ENCODE measurements around the gene NELL2. TPM values are rescaled to one million over a fixed set of nuclear protein-coding genes. Genes with fewer than 3 reads are reported as not detected.

NELL2 gene
- total and polyA plus RNA-seq, 4 donors = 0.09 to 0.42 (median 0.17) TPM; not detected in 1

DNA sequence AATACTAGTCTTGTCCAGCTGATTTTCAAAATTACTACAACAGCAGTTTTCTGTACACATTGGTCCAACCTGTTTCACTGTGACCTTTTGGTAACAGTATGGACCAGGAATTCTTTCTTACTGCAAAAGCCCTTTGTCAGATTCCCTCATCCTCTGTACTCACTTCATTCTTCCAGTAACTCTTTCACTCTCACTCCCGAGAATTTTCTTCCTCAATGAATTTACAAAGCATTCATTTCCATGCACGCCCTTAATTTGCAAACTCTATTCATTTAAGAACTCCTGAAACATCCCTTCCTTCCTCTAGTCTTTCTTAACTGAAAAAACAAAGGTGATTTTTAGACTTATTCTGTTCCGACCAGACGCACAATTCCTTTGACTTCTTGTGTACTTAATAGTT is 238.2 kb downstream of the NELL2 start:
- Histone ChIP-seq H3K4me3 (ENCODE audit: low read depth in 1 of 3, low read length in 3 of 3) (no peak overlapping the region), H3K27ac (ENCODE audit: low read depth in 1 of 2, low read length in 2 of 2) (no peak overlapping the region), H3K4me1 (ENCODE audit: control insufficient read depth in 4 of 4, insufficient read depth in 4 of 4, low read length in 3 of 4) (no peaks in the 10 kb centered on the region), H3K36me3 (ENCODE audit: control insufficient read depth in 4 of 4, insufficient read depth in 3 of 4, low read depth in 1 of 4, low read length in 3 of 4) (no peaks in the 10 kb centered on the region), H3K9ac (ENCODE audit: low read depth in 1 of 2, low read length in 2 of 2) (no peak overlapping the region), H3K27me3 (ENCODE audit: control insufficient read depth in 4 of 4, insufficient read depth in 4 of 4, low read length in 3 of 4) (no peaks in the 10 kb centered on the region), H3K9me3 (ENCODE audit: control insufficient read depth in 4 of 4, low read length in 3 of 4) (no peaks in the 10 kb centered on the region)
- TF ChIP-seq, protein P1, sequence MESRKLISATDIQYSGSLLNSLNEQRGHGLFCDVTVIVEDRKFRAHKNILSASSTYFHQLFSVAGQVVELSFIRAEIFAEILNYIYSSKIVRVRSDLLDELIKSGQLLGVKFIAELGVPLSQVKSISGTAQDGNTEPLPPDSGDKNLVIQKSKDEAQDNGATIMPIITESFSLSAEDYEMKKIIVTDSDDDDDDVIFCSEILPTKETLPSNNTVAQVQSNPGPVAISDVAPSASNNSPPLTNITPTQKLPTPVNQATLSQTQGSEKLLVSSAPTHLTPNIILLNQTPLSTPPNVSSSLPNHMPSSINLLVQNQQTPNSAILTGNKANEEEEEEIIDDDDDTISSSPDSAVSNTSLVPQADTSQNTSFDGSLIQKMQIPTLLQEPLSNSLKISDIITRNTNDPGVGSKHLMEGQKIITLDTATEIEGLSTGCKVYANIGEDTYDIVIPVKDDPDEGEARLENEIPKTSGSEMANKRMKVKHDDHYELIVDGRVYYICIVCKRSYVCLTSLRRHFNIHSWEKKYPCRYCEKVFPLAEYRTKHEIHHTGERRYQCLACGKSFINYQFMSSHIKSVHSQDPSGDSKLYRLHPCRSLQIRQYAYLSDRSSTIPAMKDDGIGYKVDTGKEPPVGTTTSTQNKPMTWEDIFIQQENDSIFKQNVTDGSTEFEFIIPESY (IDR thresholded peaks at IDR 0.05) = no peak
- no peak for TF ChIP-seq TAF1 (conservative IDR thresholded peaks at IDR 0.05)
- TF ChIP-seq SP1 (IDR thresholded peaks at IDR 0.05) = no peak
- TF ChIP-seq HNF4A (conservative IDR thresholded peaks at IDR 0.05) = no peak
- TF ChIP-seq FOXA2 (IDR thresholded peaks at IDR 0.05) = no peak
- TF ChIP-seq YY1 (IDR thresholded peaks at IDR 0.05) = no peak
- no peak for TF ChIP-seq NR2F2 (IDR thresholded peaks at IDR 0.05)
- WGBS = 71% methylated on average over 4 of the region's 4 CpGs
- no peak for DNase-seq (ENCODE audit: low spot score)

DNA sequence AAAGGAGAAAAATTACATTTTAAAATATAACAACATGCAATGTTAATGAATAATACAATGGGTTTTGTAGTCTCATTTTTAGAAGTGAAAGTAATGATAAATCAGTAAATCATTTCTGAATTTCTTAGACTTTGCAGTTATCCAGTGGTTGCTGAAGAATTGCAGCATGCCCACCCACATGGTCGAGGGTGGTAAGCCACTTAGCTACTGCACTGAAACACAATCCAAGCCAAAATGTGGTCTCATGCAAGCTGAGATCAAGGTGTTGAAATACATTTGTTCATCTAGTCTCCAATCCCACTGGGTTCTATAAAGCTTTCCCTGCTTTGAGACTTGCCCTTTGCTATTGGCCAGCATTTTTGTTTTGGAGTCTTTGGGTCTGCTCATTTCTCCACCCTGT is 247.9 kb downstream of the NELL2 start:
- Histone ChIP-seq H3K9me3 (ENCODE audit: control insufficient read depth in 4 of 4, low read length in 3 of 4) (no peaks in the 10 kb centered on the region), H3K36me3 (ENCODE audit: control insufficient read depth in 4 of 4, insufficient read depth in 3 of 4, low read depth in 1 of 4, low read length in 3 of 4) (no peaks in the 10 kb centered on the region), H3K4me3 (ENCODE audit: low read depth in 1 of 3, low read length in 3 of 3) (no peak overlapping the region), H3K27me3 (ENCODE audit: control insufficient read depth in 4 of 4, insufficient read depth in 4 of 4, low read length in 3 of 4) (no peaks in the 10 kb centered on the region), H3K9ac (ENCODE audit: low read depth in 1 of 2, low read length in 2 of 2) (no peak overlapping the region), H3K4me1 (ENCODE audit: control insufficient read depth in 4 of 4, insufficient read depth in 4 of 4, low read length in 3 of 4) (no peaks in the 10 kb centered on the region), H3K27ac (ENCODE audit: low read depth in 1 of 2, low read length in 2 of 2) (no peak overlapping the region)
- WGBS = 56% methylated on average over 1 of the region's 1 CpG
- DNase-seq (ENCODE audit: low spot score) = no peak
- no peak for TF ChIP-seq NR2F2 (IDR thresholded peaks at IDR 0.05)
- TF ChIP-seq RXRA (IDR thresholded peaks at IDR 0.05) = no peak
- TF ChIP-seq RAD21 (IDR thresholded peaks at IDR 0.05) = no peak
- TF ChIP-seq, protein P1 (IDR thresholded peaks at IDR 0.05) = no peak
- TF ChIP-seq HNF4G (IDR thresholded peaks at IDR 0.05) = no peak
- no peak for TF ChIP-seq GABPA (IDR thresholded peaks at IDR 0.05 in 1 of 2, conservative IDR thresholded peaks at IDR 0.05 in 1 of 2)
- TF ChIP-seq FOXA2 (IDR thresholded peaks at IDR 0.05) = no peak
- TF ChIP-seq, protein P2, sequence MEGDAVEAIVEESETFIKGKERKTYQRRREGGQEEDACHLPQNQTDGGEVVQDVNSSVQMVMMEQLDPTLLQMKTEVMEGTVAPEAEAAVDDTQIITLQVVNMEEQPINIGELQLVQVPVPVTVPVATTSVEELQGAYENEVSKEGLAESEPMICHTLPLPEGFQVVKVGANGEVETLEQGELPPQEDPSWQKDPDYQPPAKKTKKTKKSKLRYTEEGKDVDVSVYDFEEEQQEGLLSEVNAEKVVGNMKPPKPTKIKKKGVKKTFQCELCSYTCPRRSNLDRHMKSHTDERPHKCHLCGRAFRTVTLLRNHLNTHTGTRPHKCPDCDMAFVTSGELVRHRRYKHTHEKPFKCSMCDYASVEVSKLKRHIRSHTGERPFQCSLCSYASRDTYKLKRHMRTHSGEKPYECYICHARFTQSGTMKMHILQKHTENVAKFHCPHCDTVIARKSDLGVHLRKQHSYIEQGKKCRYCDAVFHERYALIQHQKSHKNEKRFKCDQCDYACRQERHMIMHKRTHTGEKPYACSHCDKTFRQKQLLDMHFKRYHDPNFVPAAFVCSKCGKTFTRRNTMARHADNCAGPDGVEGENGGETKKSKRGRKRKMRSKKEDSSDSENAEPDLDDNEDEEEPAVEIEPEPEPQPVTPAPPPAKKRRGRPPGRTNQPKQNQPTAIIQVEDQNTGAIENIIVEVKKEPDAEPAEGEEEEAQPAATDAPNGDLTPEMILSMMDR (IDR thresholded peaks at IDR 0.05; ENCODE audit: low read depth, low read length, missing input control) = no peak
- no peak for TF ChIP-seq EGR1 (IDR thresholded peaks at IDR 0.05; ENCODE audit: low read depth in 2 of 2)
- no peak for TF ChIP-seq JUND (IDR thresholded peaks at IDR 0.05)
- no peak for TF ChIP-seq SP1 (IDR thresholded peaks at IDR 0.05)
- TF ChIP-seq TAF1 (conservative IDR thresholded peaks at IDR 0.05) = no peak
- TF ChIP-seq, protein P3, sequence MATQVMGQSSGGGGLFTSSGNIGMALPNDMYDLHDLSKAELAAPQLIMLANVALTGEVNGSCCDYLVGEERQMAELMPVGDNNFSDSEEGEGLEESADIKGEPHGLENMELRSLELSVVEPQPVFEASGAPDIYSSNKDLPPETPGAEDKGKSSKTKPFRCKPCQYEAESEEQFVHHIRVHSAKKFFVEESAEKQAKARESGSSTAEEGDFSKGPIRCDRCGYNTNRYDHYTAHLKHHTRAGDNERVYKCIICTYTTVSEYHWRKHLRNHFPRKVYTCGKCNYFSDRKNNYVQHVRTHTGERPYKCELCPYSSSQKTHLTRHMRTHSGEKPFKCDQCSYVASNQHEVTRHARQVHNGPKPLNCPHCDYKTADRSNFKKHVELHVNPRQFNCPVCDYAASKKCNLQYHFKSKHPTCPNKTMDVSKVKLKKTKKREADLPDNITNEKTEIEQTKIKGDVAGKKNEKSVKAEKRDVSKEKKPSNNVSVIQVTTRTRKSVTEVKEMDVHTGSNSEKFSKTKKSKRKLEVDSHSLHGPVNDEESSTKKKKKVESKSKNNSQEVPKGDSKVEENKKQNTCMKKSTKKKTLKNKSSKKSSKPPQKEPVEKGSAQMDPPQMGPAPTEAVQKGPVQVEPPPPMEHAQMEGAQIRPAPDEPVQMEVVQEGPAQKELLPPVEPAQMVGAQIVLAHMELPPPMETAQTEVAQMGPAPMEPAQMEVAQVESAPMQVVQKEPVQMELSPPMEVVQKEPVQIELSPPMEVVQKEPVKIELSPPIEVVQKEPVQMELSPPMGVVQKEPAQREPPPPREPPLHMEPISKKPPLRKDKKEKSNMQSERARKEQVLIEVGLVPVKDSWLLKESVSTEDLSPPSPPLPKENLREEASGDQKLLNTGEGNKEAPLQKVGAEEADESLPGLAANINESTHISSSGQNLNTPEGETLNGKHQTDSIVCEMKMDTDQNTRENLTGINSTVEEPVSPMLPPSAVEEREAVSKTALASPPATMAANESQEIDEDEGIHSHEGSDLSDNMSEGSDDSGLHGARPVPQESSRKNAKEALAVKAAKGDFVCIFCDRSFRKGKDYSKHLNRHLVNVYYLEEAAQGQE (IDR thresholded peaks at IDR 0.05) = no peak
- no peak for TF ChIP-seq FOXA1 (IDR thresholded peaks at IDR 0.05)

All from liver (tissue), 9 donors.